NCI-H2081 treated with DMSO at 0.1 percent for 48 hours (cell line): ENCODE data around the gene CAPN15.
"Not testable (repeated sequence)": the region's sequence is repeated elsewhere in the genome, so short reads cannot be mapped to it uniquely, and the experiment has no call there.

Experiments used
- DNase-seq: peaks from one replicate; lab custom pipeline; 2025; lab: John Stamatoyannopoulos, UW

Gene CAPN15

GRCh38 chr16:592518-593306 lies 65.2 kb downstream of the CAPN15 start:
- DNase-seq, result no peak

DNA sequence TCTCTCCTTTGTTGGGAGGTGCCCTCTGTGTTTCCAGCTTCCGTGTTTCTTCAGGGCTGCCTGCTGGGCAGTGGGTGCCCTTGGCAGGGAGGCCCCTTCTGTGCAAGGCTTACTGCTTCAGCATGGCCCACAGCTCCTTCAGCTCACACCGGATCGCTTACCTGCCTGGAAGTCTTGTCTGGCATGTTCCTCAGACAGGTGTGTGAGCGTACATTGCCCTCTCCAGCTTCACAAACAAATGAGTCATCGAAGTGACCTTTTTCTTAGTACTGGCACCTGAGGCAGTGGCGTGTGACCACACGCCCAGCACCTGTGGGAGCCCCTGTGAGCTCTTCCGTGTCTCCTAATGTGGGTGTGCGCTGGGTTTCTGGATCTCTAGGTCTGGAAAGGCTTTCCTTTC lies 65.9 kb downstream of the CAPN15 start:
- DNase-seq, result no peak

GRCh38 chr16:593807-594206 lies 66.3 kb downstream of the CAPN15 start:
- DNase-seq, result no peak

- DNase-seq, result no peak
Measured at GRCh38 chr16:595094-595528, 67.6 kb downstream of the CAPN15 start.

DNA sequence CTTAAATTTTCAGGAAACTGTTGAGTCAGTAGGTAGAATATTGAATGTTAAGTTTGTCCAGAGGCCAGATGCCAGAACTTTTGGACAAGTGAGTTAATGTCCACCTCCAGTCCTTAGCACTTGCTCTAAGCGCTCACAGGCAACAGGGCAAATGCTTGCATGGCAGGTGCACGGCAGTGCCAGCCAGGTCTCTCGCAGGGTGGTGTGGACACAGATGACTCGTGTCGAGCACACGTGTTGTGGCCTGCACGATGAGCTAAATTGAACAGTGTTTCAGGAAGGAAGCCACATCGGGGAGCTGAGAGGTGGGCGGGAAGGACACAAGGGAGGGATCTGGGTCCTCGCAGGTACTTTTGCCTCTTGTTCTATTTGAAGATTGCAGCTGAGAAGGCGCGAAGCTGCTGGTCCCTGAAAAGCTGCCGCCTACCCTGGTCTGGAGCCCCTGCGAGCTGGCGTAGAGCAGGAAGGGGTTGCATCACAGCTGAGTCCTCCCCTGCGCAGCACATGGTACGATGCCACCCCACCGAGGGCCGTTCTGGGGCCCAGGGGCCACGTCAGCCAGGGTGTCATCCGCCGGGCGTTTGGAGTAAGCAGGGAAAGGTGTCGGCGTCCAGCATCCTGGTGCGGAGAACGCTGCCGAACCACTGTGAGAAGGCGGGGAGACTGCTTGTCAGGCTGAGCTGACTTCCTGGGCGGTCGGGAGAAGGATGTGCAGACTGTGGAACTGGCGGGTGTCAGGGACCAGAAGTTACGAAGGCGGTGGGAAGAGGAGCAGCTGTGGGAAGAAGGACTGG lies 68.6 kb downstream of the CAPN15 start:
- no peak for DNase-seq

DNA sequence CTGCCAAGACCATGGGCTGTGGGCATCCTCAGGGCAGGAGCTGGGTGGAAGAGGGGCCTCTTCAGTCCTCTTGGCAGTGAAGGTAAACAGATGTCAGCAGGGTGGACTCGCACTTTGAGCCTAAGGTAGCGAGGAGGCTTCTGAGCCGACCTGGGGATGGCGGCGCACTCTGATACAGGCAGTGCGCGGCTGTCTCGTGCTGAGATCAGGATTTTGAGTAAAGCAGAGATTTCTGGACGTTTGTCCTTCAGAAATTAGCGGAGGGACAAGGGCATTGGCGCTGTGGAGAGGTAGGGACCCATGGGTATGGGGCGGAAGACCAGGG lies 69.2 kb downstream of the CAPN15 start:
- DNase-seq, result no peak

- not testable (repeated sequence) for DNase-seq
Measured at GRCh38 chr16:597655-598054, 70.1 kb downstream of the CAPN15 start.

DNA sequence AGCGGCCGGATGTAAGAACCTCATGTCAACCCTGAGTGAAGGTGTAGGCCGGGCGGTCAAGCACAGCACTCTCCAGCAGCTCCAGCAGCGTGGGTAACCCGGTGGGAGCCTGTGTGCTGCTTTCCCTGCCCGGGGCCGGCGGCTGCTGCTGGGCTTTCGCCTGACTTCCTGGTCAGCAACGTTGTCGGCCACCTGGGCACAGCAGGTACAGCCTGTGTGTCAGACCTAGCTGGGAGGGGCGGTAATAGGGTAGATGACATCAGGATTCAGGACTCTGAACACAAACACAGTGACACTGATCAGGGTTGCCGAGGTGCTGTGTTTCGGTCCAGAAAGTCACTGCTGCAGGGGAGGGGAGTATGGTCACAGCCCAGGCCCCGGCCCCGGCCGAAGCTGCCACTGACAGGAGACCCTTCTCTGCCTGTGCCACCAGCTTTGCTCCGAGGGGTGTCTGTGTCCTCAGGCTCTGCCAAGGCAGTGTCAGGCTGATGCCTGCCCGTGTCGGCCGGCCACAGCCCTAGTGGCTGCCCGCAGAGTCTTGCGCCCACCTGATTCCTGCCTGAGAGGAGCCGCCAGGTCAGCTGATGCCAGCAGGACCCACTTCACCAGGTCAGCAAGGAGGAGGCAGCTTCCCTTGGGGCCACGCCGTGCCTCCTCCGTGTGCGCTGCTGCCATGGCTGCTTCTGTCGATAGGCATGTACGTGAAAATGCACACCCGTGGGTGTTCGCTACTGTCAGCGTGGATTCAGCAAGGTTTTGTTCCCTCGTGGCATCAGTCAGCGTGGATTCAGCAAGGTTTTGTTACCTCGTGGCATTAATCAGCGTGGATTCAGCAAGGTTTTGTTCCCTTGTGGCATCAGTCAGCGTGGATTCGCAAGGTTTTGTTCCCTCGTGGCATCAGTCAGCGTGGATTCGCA lies 71.6 kb downstream of the CAPN15 start:
- no peak for DNase-seq

- DNase-seq, result no peak
Measured at GRCh38 chr16:600781-601180, 73.3 kb downstream of the CAPN15 start.

GRCh38 chr16:603933-604332 lies 76.4 kb downstream of the CAPN15 start:
- no peak for DNase-seq
